H1 (cell line): ENCODE measurements around the gene LIN37. TPM values are rescaled to one million over a fixed set of nuclear protein-coding genes. Genes with fewer than 3 reads are reported as not detected.

ENCODE experiments used
- CTCF ChIA-PET: fragments of 300-600 bp; sonication (Branson Sonifier 250); formaldehyde crosslinking; loops from one replicate; lab custom pipeline; 2021; ENCODE audit not compliant: partially characterized antibody; lab: Charles Lee
- POLR2A ChIA-PET: fragments of 300-600 bp; sonication (Branson Sonifier 250); formaldehyde crosslinking; loops from one replicate; lab custom pipeline; 2021; ENCODE audit warnings: inconsistent platforms; ENCODE audit not compliant: partially characterized antibody; lab: Charles Lee
- DNase-seq, 2 experiments: peaks; one replicate each; pipeline versions ENCODE4 v3.0.0 to v3.0.0-alpha.2; 2010 to 2022; ENCODE audit warnings: low spot score in 2 of 2, low read depth in 1 of 2, mixed read lengths in 1 of 2
- FAIRE-seq: peaks from 2 replicates; lab custom pipeline; 2011; peaks lifted over from hg19 to GRCh38; lab: Jason Lieb, UNC
- H2AFZ ChIP-seq: 2 replicates; pipeline ENCODE4 v1.8.1; 2012; ENCODE audit warnings: low read length, inconsistent platforms
- H2AK5ac ChIP-seq: 2 replicates; pipeline ENCODE4 v1.6.1; 2013; ENCODE audit warnings: low read depth, low read length
- H2BK120ac ChIP-seq: replicated peaks from 2 replicates; pipeline ENCODE3; 2013; ENCODE audit warnings: low read depth, low read length, inconsistent platforms
- H2BK12ac ChIP-seq: 2 replicates; pipeline ENCODE4 v1.6.1; 2013; ENCODE audit warnings: low read depth, low read length
- H2BK15ac ChIP-seq: 2 replicates; pipeline ENCODE4 v1.6.1; 2013; ENCODE audit warnings: low read length
- H2BK20ac ChIP-seq: 2 replicates; pipeline ENCODE4 v1.6.1; 2013; ENCODE audit warnings: low read length
- H2BK5ac ChIP-seq: 2 replicates; pipeline ENCODE4 v1.6.1; 2013; ENCODE audit warnings: low read depth, low read length
- H3K14ac ChIP-seq: 2 replicates; pipeline ENCODE4 v1.6.1; 2013; ENCODE audit warnings: inconsistent platforms; ENCODE audit not compliant: insufficient read length
- H3K18ac ChIP-seq: 2 replicates; pipeline ENCODE4 v1.6.1; 2013; ENCODE audit warnings: low read length; ENCODE audit errors: extremely low read depth
- H3K23ac ChIP-seq: 2 replicates; pipeline ENCODE4 v1.6.1; 2013; ENCODE audit warnings: inconsistent platforms; ENCODE audit not compliant: insufficient read length
- H3K23me2 ChIP-seq: 2 replicates; pipeline ENCODE4 v1.6.1; 2013; ENCODE audit warnings: low read depth, low read length
- H3K27ac ChIP-seq: 2 replicates; pipeline ENCODE4 v1.6.1; 2011; ENCODE audit warnings: low read depth, low read length, inconsistent platforms
- H3K27me3 ChIP-seq, 4 experiments: replicated peaks in 1 of 4; 1 replicate in 1 of 4; 2 replicates in 3 of 4; pipeline versions ENCODE4 v1.6.1 to v1.8.1; 2011 to 2013; ENCODE audit warnings: low read length in 3 of 4, mild to moderate bottlenecking in 3 of 4, inconsistent platforms in 2 of 4, mixed read lengths in 2 of 4, moderate library complexity in 1 of 4; ENCODE audit not compliant: control insufficient read depth in 3 of 4, insufficient read depth in 3 of 4; ENCODE audit errors: extremely low read depth in 1 of 4
- H3K36me3 ChIP-seq, 4 experiments: 2 replicates each; pipeline versions ENCODE4 v1.6.1 to v1.8.1; 2011 to 2013; ENCODE audit warnings: mild to moderate bottlenecking in 4 of 4, low read length in 3 of 4, moderate library complexity in 2 of 4, control low read depth in 1 of 4, inconsistent platforms in 1 of 4; ENCODE audit not compliant: insufficient read depth in 4 of 4, control insufficient read depth in 2 of 4
- H3K4ac ChIP-seq: replicated peaks from 2 replicates; pipeline ENCODE3; 2013; ENCODE audit warnings: low read length, low read depth, mixed read lengths, inconsistent platforms; ENCODE audit not compliant: insufficient read length
- H3K4me1 ChIP-seq, 4 experiments: replicated peaks in 1 of 4; 1 replicate in 1 of 4; 2 replicates in 3 of 4; pipeline versions ENCODE4 v1.6.1 to v1.8.1; 2011 to 2013; ENCODE audit warnings: low read length in 3 of 4, inconsistent platforms in 2 of 4, mixed read lengths in 1 of 4; ENCODE audit not compliant: insufficient read depth in 4 of 4, control insufficient read depth in 3 of 4
- H3K4me2 ChIP-seq, 2 experiments: 2 replicates each; pipeline versions ENCODE4 v1.6.1 to v1.8.1; 2011 to 2013; ENCODE audit warnings: low read depth in 2 of 2, low read length in 2 of 2, control low read depth in 1 of 2, inconsistent platforms in 1 of 2, mild to moderate bottlenecking in 1 of 2; ENCODE audit not compliant: insufficient read depth in 1 of 2
- H3K4me3 ChIP-seq, 4 experiments: fragments of 200-600, 300-600 bp in 1 of 4; sonication (generic), shearing (Covaris generic), sonication (Bioruptor Twin) in 1 of 4; 2 replicates each; pipeline versions ENCODE4 v1.5.1 to v1.8.1; 2011 to 2016; ENCODE audit warnings: low read length in 4 of 4, low read depth in 3 of 4, control low read depth in 2 of 4, inconsistent platforms in 2 of 4, mild to moderate bottlenecking in 2 of 4, mixed read lengths in 1 of 4, moderate library complexity in 1 of 4; ENCODE audit not compliant: insufficient read depth in 2 of 4; ENCODE audit errors: extremely low read depth in 1 of 4
- H3K56ac ChIP-seq: replicated peaks from 2 replicates; pipeline ENCODE3; 2013; ENCODE audit warnings: low read depth, mild to moderate bottlenecking, mixed read lengths, low read length, inconsistent platforms; ENCODE audit not compliant: insufficient read length
- H3K79me1 ChIP-seq: 2 replicates; pipeline ENCODE4 v1.6.1; 2013; ENCODE audit warnings: low read depth, low read length, control low read depth
- H3K79me2 ChIP-seq, 2 experiments: 2 replicates each; pipeline versions ENCODE4 v1.6.1 to v1.8.1; 2012 to 2013; ENCODE audit warnings: low read length in 2 of 2, mild to moderate bottlenecking in 2 of 2, inconsistent platforms in 1 of 2; ENCODE audit not compliant: insufficient read depth in 2 of 2, control insufficient read depth in 1 of 2
- H3K9ac ChIP-seq, 4 experiments: replicated peaks in 1 of 4; 1 replicate in 1 of 4; 2 replicates in 3 of 4; pipeline versions ENCODE4 v1.6.1 to v1.8.1; 2011 to 2013; ENCODE audit warnings: low read depth in 3 of 4, low read length in 3 of 4, control low read depth in 2 of 4, mild to moderate bottlenecking in 2 of 4, moderate library complexity in 2 of 4, inconsistent platforms in 1 of 4; ENCODE audit errors: extremely low read depth in 1 of 4
- H3K9me3 ChIP-seq, 2 experiments: 2 replicates each; pipeline versions ENCODE4 v1.6.1 to v1.8.1; 2012 to 2013; ENCODE audit warnings: mild to moderate bottlenecking in 2 of 2, moderate library complexity in 2 of 2, control low read depth in 1 of 2, inconsistent platforms in 1 of 2, low read depth in 1 of 2, low read length in 1 of 2, mixed read lengths in 1 of 2; ENCODE audit not compliant: insufficient read depth in 2 of 2
- H4K20me1 ChIP-seq, 2 experiments: replicated peaks in 1 of 2; 2 replicates each; pipeline versions ENCODE3 to v1.8.1; 2011 to 2013; ENCODE audit warnings: inconsistent platforms in 2 of 2, low read length in 2 of 2, mild to moderate bottlenecking in 1 of 2; ENCODE audit not compliant: insufficient read depth in 2 of 2, control insufficient read depth in 1 of 2
- H4K5ac ChIP-seq: 2 replicates; pipeline ENCODE4 v1.6.1; 2013; ENCODE audit warnings: low read length, low read depth, mixed read lengths, inconsistent platforms; ENCODE audit not compliant: insufficient read length
- H4K8ac ChIP-seq: 2 replicates; pipeline ENCODE4 v1.8.0; 2013; ENCODE audit warnings: mild to moderate bottlenecking, moderate library complexity, low read length, inconsistent platforms; ENCODE audit not compliant: insufficient read depth; ENCODE audit errors: extremely low read depth
- H4K91ac ChIP-seq: replicated peaks from 2 replicates; pipeline ENCODE3; 2013; ENCODE audit warnings: low read length, mixed read lengths, inconsistent platforms; ENCODE audit not compliant: insufficient read length
- CREB1 ChIP-seq: IDR thresholded peaks from 2 replicates; pipeline ENCODE4 v1.6.1; 2012; ENCODE audit warnings: inconsistent platforms
- CTBP2 ChIP-seq: IDR thresholded peaks from 2 replicates; pipeline ENCODE4 v1.7.0; 2011; ENCODE audit warnings: borderline replicate concordance, mild to moderate bottlenecking, moderate library complexity, mixed read lengths, low read length; ENCODE audit not compliant: insufficient read depth, insufficient read length
- EGR1 ChIP-seq: IDR thresholded peaks from 2 replicates; pipeline ENCODE4 v1.6.1; 2011; ENCODE audit warnings: low read depth, low read length, borderline replicate concordance
- HDAC2 ChIP-seq, 2 experiments: fragments of 300-600 bp in 1 of 2; sonication (generic) in 1 of 2; IDR thresholded peaks; 2 replicates each; pipeline ENCODE4 v1.6.1; 2011 to 2012; ENCODE audit warnings: low read depth in 2 of 2, low read length in 2 of 2, mild to moderate bottlenecking in 2 of 2, moderate library complexity in 2 of 2, borderline replicate concordance in 1 of 2, inconsistent platforms in 1 of 2
- JUND ChIP-seq: IDR thresholded peaks from 2 replicates; pipeline ENCODE4 v1.6.1; 2011; ENCODE audit warnings: mild to moderate bottlenecking, improper control_type of control experiment, low read length
- POLR2A ChIP-seq, 2 experiments: IDR thresholded peaks; 1 replicate in 1 of 2; 2 replicates in 1 of 2; pipeline ENCODE4 v1.6.1; 2011; ENCODE audit warnings: low read depth in 2 of 2, low read length in 2 of 2, mild to moderate bottlenecking in 2 of 2; ENCODE audit errors: control extremely low read depth in 1 of 2
- POLR2AphosphoS5 ChIP-seq: IDR thresholded peaks from 2 replicates; pipeline ENCODE4 v1.6.1; 2011; ENCODE audit warnings: low read depth, low read length
- RAD21 ChIP-seq, 2 experiments: IDR thresholded peaks in 1 of 2; conservative IDR thresholded peaks in 1 of 2; 2 replicates each; pipeline ENCODE4 v1.6.1; 2011; ENCODE audit warnings: low read depth in 2 of 2, low read length in 2 of 2, improper control_type of control experiment in 1 of 2, inconsistent platforms in 1 of 2, mild to moderate bottlenecking in 1 of 2, moderate library complexity in 1 of 2
- SP2 ChIP-seq: IDR thresholded peaks from 2 replicates; pipeline ENCODE4 v1.6.1; 2012; ENCODE audit warnings: mild to moderate bottlenecking, low read length, inconsistent platforms
- SUZ12 ChIP-seq: fragments of 200-600 bp; sonication (generic); IDR thresholded peaks from 2 replicates; pipeline ENCODE4 v1.6.1; 2012; ENCODE audit warnings: mild to moderate bottlenecking, inconsistent platforms, low read length, moderate library complexity, mixed read lengths
- WGBS, 2 experiments: shearing (Covaris generic) in 1 of 2; methylation state at CpG; one replicate each; pipeline versions ENCODE4 v1.1.6 to v1.1.7; 2013 to 2015; ENCODE audit warnings: low lambda C conversion rate in 2 of 2, mixed read lengths in 2 of 2, inconsistent platforms in 1 of 2, low coverage in 1 of 2, missing lambda C conversion rate in 1 of 2; ENCODE audit not compliant: insufficient replicate concordance in 2 of 2, insufficient coverage in 1 of 2, insufficient read length in 1 of 2; ENCODE audit errors: extremely low coverage in 1 of 2, missing lambda C conversion rate in 1 of 2; 5-methylcytosine and 5-hydroxymethylcytosine counted together
- polyA plus RNA-seq, 7 experiments: library from polyadenylated mRNA; depleted of rRNA in 3 of 7; stranded (reverse) in 5 of 7; unstranded in 2 of 7; fragments of >200 nt in 5 of 7; fragments of 200-250 nt in 2 of 7; gene quantifications; 1 replicate in 5 of 7; 2 replicates in 1 of 7; 4 replicates in 1 of 7; pipeline versions ENCODE4 v1.2.1 to v1.2.3, GENCODE V29; 2011 to 2013; ENCODE audit warnings: missing spikeins in 2 of 7, mixed read lengths in 2 of 7
- total RNA-seq: library from RNA; stranded (reverse); fragmentation: NEBNext Ultra II Directional; extraction: Animal tissue kit (Norgen Biotek cat#: 25700); gene quantifications from 2 replicates; pipeline ENCODE4 v1.2.1, GENCODE V29; 2021

The LIN37 gene
- total and polyA plus RNA-seq, 2 of the 8 experiments (the other 6 are each of a cell fraction or from before 2014, with no cell fraction given), result 3.8 to 9.8 TPM

GRCh38 chr19:35739275-35740107, 8.9 kb upstream of the LIN37 start:
- H4K91ac ChIP-seq, result no peak overlapping the region
- peaks cover 11% of the 10 kb centered on the region; the same call in 1 of the 2 replicates for H3K23me2 ChIP-seq
- H4K20me1 ChIP-seq, result peaks cover 0 to 9% of the 10 kb centered on the region in 2 experiments
- H2BK12ac ChIP-seq, result no peak overlapping the region
- no peaks in the 10 kb centered on the region; the same call in 1 of the 2 replicates for H3K79me1 ChIP-seq
- H2AK5ac ChIP-seq, result no peak overlapping the region
- no peak overlapping the region for H2BK120ac ChIP-seq
- CTCF ChIA-PET, result interaction anchor here (1.2 to 8.9 kb wide), 6 partner anchors 16 to 138 kb away, joined by 5 to 80 read pairs (median 5); no protein-coding TSS in a partner anchor
- TF ChIP-seq CTBP2, result no peak
- TF ChIP-seq SP2, result no peak
- no peak for TF ChIP-seq HDAC2 (IDR thresholded peaks at IDR 0.05; ENCODE audit: borderline replicate concordance in 1 of 2, low read depth in 2 of 2, low read length in 2 of 2)
- no peak for TF ChIP-seq JUND
- no peak for TF ChIP-seq SUZ12
- TF ChIP-seq POLR2A (IDR thresholded peaks at IDR 0.05; ENCODE audit: control extremely low read depth in 1 of 2, low read depth in 2 of 2, low read length in 2 of 2), result 0 out of 3 replicates have a peak, but pooled peaks of 1 of the 2 experiments have one; percentile 38
- no peak for TF ChIP-seq RAD21 (IDR thresholded peaks at IDR 0.05 in 1 of 2, conservative IDR thresholded peaks at IDR 0.05 in 1 of 2; ENCODE audit: low read depth in 2 of 2, low read length in 2 of 2)
- TF ChIP-seq EGR1, result no peak
- no peak for TF ChIP-seq CREB1
- TF ChIP-seq POLR2AphosphoS5, result peak; percentile 9; the same call in 1 of the 2 replicates
- TF ChIP-seq, all 59 proteins: peak for 2
- H2BK20ac ChIP-seq, result no peak overlapping the region
- H3K23ac ChIP-seq, result no peak overlapping the region
- no peak overlapping the region for H4K5ac ChIP-seq
- POLR2A ChIA-PET, result interaction anchor here (0.6 to 7.6 kb wide), 18 partner anchors 8 to 244 kb away, joined by 3 to 54 read pairs (median 6); partner anchors contain the start of genes APLP1, COX6B1, HSPB6 and LIN37
- no peak overlapping the region for H3K14ac ChIP-seq
- no peak overlapping the region; the same call in 1 of the 2 replicates for H3K18ac ChIP-seq
- H3K27me3 ChIP-seq, result no peaks in the 10 kb centered on the region
- peaks cover 11 to 25% (median 18%) of the 10 kb centered on the region in 4 experiments; a peak in 6 of 8 replicates for H3K36me3 ChIP-seq
- H3K9ac ChIP-seq, result peak overlapping the region in 3 of 4 experiments; percentile 29 to 52 (median 31); a peak in 3 of 7 replicates
- no peak overlapping the region for H2BK15ac ChIP-seq
- peak overlapping the region; percentile 65; the same call in 1 of the 2 replicates for H4K8ac ChIP-seq
- H3K9me3 ChIP-seq, result no peaks in the 10 kb centered on the region
- 79% methylated on average over 29 of the region's 29 CpGs; no CpG with 5 or more reads in 1 of the 2 experiments for WGBS, 2 experiments
- no peak overlapping the region for H3K56ac ChIP-seq
- H3K4ac ChIP-seq, result no peak overlapping the region
- DNase-seq, result peak in 1 of 2 experiments; percentile 59
- H3K79me2 ChIP-seq, result no peaks in the 10 kb centered on the region
- peak overlapping the region; percentile 72 to 86 (median 78) for H3K4me3 ChIP-seq
- peaks cover 0 to 5% (median 3%) of the 10 kb centered on the region in 4 experiments; a peak in 3 of 7 replicates for H3K4me1 ChIP-seq
- H3K27ac ChIP-seq, result no peak overlapping the region
- no peak for FAIRE-seq
- H3K4me2 ChIP-seq, result peak overlapping the region; percentile 70 to 78
- H2AFZ ChIP-seq, result no peak overlapping the region
- H2BK5ac ChIP-seq, result no peak overlapping the region
